ENCODE data around the gene KLHDC3.
"Not testable (repeated sequence)": the region's sequence is repeated elsewhere in the genome, so short reads cannot be mapped to it uniquely, and the experiment has no call there.

KLHDC3 gene

GRCh38 chr6:43040542-43041257 is 26.7 kb downstream of the KLHDC3 start:
- Histone ChIP-seq H3K4me3 (ENCODE audit: low read depth, low read length, poor library complexity, severe bottlenecking) (no peak overlapping the region), H3K79me2 (ENCODE audit: insufficient read depth, low read length) (no peaks in the 10 kb centered on the region), H3K27me3 (ENCODE audit: insufficient read depth, low read length) (no peaks in the 10 kb centered on the region), H3K4me1 (ENCODE audit: insufficient read depth, low read length, severe bottlenecking) (no peaks in the 10 kb centered on the region), H2AFZ (ENCODE audit: low read length) (no peak overlapping the region), H3K9ac (ENCODE audit: low read length) (no peak overlapping the region), H3K4me2 (ENCODE audit: low read length) (no peak overlapping the region), H3K9me3 (ENCODE audit: low read length) (no peaks in the 10 kb centered on the region), H3F3A (ENCODE audit: insufficient read depth, low read length) (no peaks in the 10 kb centered on the region), H3K9me2 (ENCODE audit: low read depth, low read length) (no peaks in the 10 kb centered on the region), H3K27ac (ENCODE audit: low read depth, low read length, poor library complexity, severe bottlenecking) (no peak overlapping the region), H3K36me3 (ENCODE audit: insufficient read depth, low read length) (peaks cover 54% of the 10 kb centered on the region), H4K20me1 (ENCODE audit: insufficient read depth, low read length) (no peaks in the 10 kb centered on the region)
- TF ChIP-seq, protein P1, sequence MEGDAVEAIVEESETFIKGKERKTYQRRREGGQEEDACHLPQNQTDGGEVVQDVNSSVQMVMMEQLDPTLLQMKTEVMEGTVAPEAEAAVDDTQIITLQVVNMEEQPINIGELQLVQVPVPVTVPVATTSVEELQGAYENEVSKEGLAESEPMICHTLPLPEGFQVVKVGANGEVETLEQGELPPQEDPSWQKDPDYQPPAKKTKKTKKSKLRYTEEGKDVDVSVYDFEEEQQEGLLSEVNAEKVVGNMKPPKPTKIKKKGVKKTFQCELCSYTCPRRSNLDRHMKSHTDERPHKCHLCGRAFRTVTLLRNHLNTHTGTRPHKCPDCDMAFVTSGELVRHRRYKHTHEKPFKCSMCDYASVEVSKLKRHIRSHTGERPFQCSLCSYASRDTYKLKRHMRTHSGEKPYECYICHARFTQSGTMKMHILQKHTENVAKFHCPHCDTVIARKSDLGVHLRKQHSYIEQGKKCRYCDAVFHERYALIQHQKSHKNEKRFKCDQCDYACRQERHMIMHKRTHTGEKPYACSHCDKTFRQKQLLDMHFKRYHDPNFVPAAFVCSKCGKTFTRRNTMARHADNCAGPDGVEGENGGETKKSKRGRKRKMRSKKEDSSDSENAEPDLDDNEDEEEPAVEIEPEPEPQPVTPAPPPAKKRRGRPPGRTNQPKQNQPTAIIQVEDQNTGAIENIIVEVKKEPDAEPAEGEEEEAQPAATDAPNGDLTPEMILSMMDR (IDR thresholded peaks at IDR 0.05; ENCODE audit: low read length) = no peak
- no peak for TF ChIP-seq EZH2 (IDR thresholded peaks at IDR 0.05; ENCODE audit: borderline replicate concordance, low read length)

GRCh38 chr6:43041475-43041874 is 27.4 kb downstream of the KLHDC3 start:
- not testable (repeated sequence) for H3K4me2 ChIP-seq (ENCODE audit: low read length); H3K4me3 ChIP-seq (ENCODE audit: low read depth, low read length, poor library complexity, severe bottlenecking); H3K27me3 ChIP-seq (ENCODE audit: insufficient read depth, low read length); H3K27ac ChIP-seq (ENCODE audit: low read depth, low read length, poor library complexity, severe bottlenecking); H3K9me2 ChIP-seq (ENCODE audit: low read depth, low read length); H3K4me1 ChIP-seq (ENCODE audit: insufficient read depth, low read length, severe bottlenecking); H3K79me2 ChIP-seq (ENCODE audit: insufficient read depth, low read length); H3K9ac ChIP-seq (ENCODE audit: low read length); H2AFZ ChIP-seq (ENCODE audit: low read length); H3K9me3 ChIP-seq (ENCODE audit: low read length); H3F3A ChIP-seq (ENCODE audit: insufficient read depth, low read length); H4K20me1 ChIP-seq (ENCODE audit: insufficient read depth, low read length)
- H3K36me3 ChIP-seq (ENCODE audit: insufficient read depth, low read length) = peaks cover 57% of the 10 kb centered on the region; the same call in 1 of the 2 replicates

DNA sequence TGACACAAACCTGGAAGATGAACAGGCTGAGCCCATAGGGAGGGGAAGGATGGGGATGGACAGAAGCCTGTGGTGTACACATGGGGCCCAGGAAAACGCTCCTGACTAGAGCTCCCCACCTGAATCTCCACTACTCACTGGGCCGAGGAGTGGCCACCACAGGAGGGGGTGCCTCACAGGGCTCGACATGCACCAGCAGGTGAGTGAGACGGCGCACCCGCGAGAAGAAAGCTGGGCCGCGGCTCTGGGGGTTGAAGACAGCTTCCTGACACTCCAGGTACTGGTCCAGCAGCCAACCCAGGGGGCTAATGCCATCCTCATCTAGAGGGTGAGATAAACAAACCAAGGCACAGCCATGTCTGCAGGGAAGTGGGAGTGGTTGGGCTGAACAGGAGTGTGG is 29.3 kb downstream of the KLHDC3 start:
- no peaks in the 10 kb centered on the region for H3F3A ChIP-seq (ENCODE audit: insufficient read depth, low read length)

More for the DNA sequence above, 29.3 kb downstream of the KLHDC3 start:
- Histone ChIP-seq H3K27ac (ENCODE audit: low read depth, low read length, poor library complexity, severe bottlenecking) (no peak overlapping the region), H3K9me3 (ENCODE audit: low read length) (no peaks in the 10 kb centered on the region), H2AFZ (ENCODE audit: low read length) (no peak overlapping the region), H3K9me2 (ENCODE audit: low read depth, low read length) (no peaks in the 10 kb centered on the region), H3K79me2 (ENCODE audit: insufficient read depth, low read length) (no peaks in the 10 kb centered on the region), H3K4me1 (ENCODE audit: insufficient read depth, low read length, severe bottlenecking) (no peaks in the 10 kb centered on the region), H3K4me3 (ENCODE audit: low read depth, low read length, poor library complexity, severe bottlenecking) (no peak overlapping the region), H3K36me3 (ENCODE audit: insufficient read depth, low read length) (peaks cover 47% of the 10 kb centered on the region; the same call in 1 of the 2 replicates), H3K27me3 (ENCODE audit: insufficient read depth, low read length) (no peaks in the 10 kb centered on the region), H3K9ac (ENCODE audit: low read length) (no peak overlapping the region), H3K4me2 (ENCODE audit: low read length) (no peak overlapping the region), H4K20me1 (ENCODE audit: insufficient read depth, low read length) (no peaks in the 10 kb centered on the region)
- TF ChIP-seq EZH2 (IDR thresholded peaks at IDR 0.05; ENCODE audit: borderline replicate concordance, low read length) = no peak
- TF ChIP-seq, protein P1 (IDR thresholded peaks at IDR 0.05; ENCODE audit: low read length) = no peak
